Left kidney (tissue), 2 donors: ENCODE measurements around the gene NOD2. TPM values are rescaled to one million over a fixed set of nuclear protein-coding genes. Genes with fewer than 3 reads are reported as not detected.

Source experiments
- DNase-seq: peaks from one replicate; pipeline ENCODE4 v3.0.0-alpha.2; 2013
- polyA plus RNA-seq: library from polyadenylated mRNA; unstranded; fragments of 120-200 nt; gene quantifications from one replicate; pipeline ENCODE4 v1.2.1, GENCODE V29; 2013; ENCODE audit not compliant: insufficient read length

The NOD2 gene
- polyA plus RNA-seq, 1 donor = 0.65 TPM

GRCh38 chr16:50717091-50717490 is 23.7 kb downstream of the NOD2 start:
- DNase-seq = no peak

GRCh38 chr16:50717494-50717893 is 24.1 kb downstream of the NOD2 start:
- DNase-seq = no peak

- DNase-seq = no peak
These were observed 24.8 kb downstream of the NOD2 start for GRCh38 chr16:50718061-50718760.

- no peak for DNase-seq
These were observed 25.5 kb downstream of the NOD2 start for GRCh38 chr16:50718761-50719400.

- no peak for DNase-seq
These were observed 26.3 kb downstream of the NOD2 start for GRCh38 chr16:50719401-50720337.

GRCh38 chr16:50721549-50722404 is 28.4 kb downstream of the NOD2 start:
- no peak for DNase-seq

- DNase-seq = no peak
These were observed 29.0 kb downstream of the NOD2 start for GRCh38 chr16:50722405-50722737.

GRCh38 chr16:50722960-50723359 is 29.6 kb downstream of the NOD2 start:
- no peak for DNase-seq

GRCh38 chr16:50724306-50724705 is 30.9 kb downstream of the NOD2 start:
- no peak for DNase-seq

- DNase-seq = no peak
These were observed 38.0 kb downstream of the NOD2 start for GRCh38 chr16:50731130-50731988.

- no peak for DNase-seq
These were observed 38.8 kb downstream of the NOD2 start for GRCh38 chr16:50731989-50732832.

- no peak for DNase-seq
These were observed 40.1 kb downstream of the NOD2 start for GRCh38 chr16:50733468-50733867.

GRCh38 chr16:50735629-50736122 is 42.3 kb downstream of the NOD2 start:
- no peak for DNase-seq

- DNase-seq = no peak
These were observed 43.0 kb downstream of the NOD2 start for GRCh38 chr16:50736448-50736847.

- DNase-seq = no peak
These were observed 44.1 kb downstream of the NOD2 start for GRCh38 chr16:50737420-50737959.

- no peak for DNase-seq
These were observed 45.6 kb downstream of the NOD2 start for GRCh38 chr16:50739031-50739430.

GRCh38 chr16:50740736-50741135 is 47.3 kb downstream of the NOD2 start:
- DNase-seq = no peak

- no peak for DNase-seq
These were observed 47.9 kb downstream of the NOD2 start for GRCh38 chr16:50741225-50741780.
